ENCODE results near the gene KCNG1. TPM values are rescaled to one million over a fixed set of nuclear protein-coding genes. Genes with fewer than 3 reads are reported as not detected.

The KCNG1 gene
- total and polyA plus RNA-seq, 2 of the 8 experiments (the other 6 are each of a cell fraction or from before 2014, with no cell fraction given): 16.0 to 18.0 TPM

GRCh38 chr20:51003753-51004152 lies 19.2 kb downstream of the KCNG1 start (continued):
- TF ChIP-seq BCL11A (IDR thresholded peaks at IDR 0.05; ENCODE audit: low read depth in 2 of 2, low read length in 2 of 2) (no peak), ASH2L (IDR thresholded peaks at IDR 0.05; ENCODE audit: low read length) (no peak), POU5F1 (IDR thresholded peaks at IDR 0.05; ENCODE audit: low read depth, low read length) (no peak)

Data from H1 (cell line).